Globus pallidus (tissue), 1 donor: ENCODE measurements around the gene DROSHA.
"Not testable (repeated sequence)": the region's sequence is repeated elsewhere in the genome, so short reads cannot be mapped to it uniquely, and the experiment has no call there.

Source experiments
- DNase-seq: peaks from one replicate; pipeline ENCODE4 v3.0.0-alpha.2; 2015; ENCODE audit warnings: low spot score

Gene DROSHA

GRCh38 chr5:31378838-31379237, 153.1 kb downstream of the DROSHA start:
- no peak for DNase-seq

- no peak for DNase-seq
These were observed 153.8 kb downstream of the DROSHA start for GRCh38 chr5:31378136-31378535.

GRCh38 chr5:31377274-31377946, 154.5 kb downstream of the DROSHA start:
- no peak for DNase-seq

DNA sequence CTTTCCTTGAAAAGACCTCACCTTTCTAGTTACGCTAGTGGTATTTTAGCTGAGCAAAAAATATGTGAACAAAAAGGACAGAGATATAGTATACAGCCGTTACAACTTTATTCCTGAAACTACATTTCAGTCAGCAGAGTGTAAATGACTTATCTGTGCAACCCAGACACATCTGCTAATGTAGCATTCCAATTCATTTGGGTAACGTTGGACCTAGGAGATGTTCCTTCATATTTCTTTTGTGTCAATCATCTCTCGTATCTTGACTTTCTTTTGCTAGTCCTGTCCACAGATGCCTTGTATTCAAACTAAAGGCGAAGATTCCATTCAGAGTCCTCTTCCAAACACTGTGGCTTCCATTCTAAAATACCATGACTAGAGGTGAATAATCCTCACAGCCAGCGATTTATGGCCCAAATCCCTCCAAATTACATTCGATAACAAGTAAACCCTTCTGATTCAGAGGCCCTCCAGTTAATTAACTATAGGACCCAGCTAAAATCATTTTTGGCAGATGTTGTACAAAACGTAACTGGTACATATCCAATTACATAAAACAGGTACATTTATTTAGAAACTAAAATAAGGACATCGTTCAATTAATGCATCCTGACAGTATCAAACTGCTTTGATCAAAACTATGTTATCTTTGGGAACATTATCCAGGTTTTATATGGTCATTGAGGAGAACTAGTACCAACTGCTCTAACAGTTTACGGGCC, 155.7 kb downstream of the DROSHA start:
- no peak for DNase-seq

GRCh38 chr5:31372124-31372523, 159.8 kb downstream of the DROSHA start:
- no peak for DNase-seq

- DNase-seq = peak; percentile 4
These were observed 165.0 kb downstream of the DROSHA start for GRCh38 chr5:31366941-31367340.

- no peak for DNase-seq
These were observed 166.1 kb downstream of the DROSHA start for GRCh38 chr5:31365776-31366175.

DNA sequence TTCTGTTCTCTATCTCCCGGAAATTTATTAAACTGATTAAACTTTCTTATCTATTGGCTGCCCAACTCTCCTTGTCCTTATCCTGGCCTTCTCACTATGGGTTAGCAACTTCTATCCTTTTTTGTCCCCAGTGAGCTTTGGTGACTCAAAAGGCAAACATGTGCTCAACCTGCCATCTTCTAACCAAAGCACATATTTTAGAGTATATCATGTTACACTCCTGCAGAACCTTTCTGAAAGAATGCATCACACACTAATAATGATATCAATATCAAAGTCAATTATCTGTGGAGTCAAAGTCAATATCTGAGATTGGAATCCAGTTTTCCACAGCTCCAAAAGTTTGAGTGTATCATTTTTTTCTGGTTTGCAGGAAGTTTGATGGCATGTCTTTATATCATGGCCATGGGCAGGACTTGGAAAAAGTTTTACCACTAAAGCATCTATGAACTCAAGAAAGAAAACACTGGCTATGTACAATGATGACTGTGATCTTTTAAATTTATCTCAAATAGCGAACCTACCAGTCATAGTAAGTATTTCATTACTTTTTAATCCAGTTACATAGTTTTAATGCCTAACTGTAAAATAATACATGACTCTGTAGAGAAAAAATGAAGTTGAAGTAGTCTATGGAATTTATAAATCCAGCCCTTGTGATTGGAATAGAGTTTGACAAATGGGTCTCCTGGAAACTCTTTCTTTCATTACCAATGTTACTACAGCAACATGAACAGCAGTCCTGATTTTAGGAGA, 166.8 kb downstream of the DROSHA start:
- DNase-seq = no peak

DNA sequence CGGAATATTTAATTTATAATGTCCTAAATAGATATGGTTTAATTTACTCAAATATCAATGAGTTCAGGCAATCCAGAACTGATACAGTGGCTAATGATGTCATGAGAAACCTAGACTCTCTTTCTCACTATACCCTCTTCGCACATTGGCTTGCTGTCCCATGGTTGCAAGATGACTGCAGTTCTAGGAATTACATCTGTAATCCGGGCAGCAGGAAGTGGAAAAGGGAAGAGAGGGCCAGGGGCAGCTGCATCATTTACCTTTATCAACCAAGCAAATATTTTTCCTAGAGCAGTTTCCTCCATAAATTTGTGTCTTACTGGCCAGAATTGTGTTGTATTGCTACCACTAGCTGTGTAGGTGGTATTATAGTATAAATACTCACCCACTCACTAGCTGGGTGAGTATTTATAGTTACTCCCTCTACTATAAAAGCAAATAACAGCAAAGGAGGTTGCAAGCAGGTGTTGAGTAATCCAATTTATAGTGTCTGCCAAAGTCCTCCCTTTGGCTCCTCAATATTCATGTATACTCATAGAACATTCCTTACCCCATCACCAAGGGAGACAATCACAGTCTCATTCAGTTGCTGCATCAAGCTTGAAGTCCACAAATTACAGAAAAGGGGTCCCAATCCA, 168.8 kb downstream of the DROSHA start:
- DNase-seq = no peak

- DNase-seq = no peak
These were observed 169.4 kb downstream of the DROSHA start for GRCh38 chr5:31362529-31362900.

DNA sequence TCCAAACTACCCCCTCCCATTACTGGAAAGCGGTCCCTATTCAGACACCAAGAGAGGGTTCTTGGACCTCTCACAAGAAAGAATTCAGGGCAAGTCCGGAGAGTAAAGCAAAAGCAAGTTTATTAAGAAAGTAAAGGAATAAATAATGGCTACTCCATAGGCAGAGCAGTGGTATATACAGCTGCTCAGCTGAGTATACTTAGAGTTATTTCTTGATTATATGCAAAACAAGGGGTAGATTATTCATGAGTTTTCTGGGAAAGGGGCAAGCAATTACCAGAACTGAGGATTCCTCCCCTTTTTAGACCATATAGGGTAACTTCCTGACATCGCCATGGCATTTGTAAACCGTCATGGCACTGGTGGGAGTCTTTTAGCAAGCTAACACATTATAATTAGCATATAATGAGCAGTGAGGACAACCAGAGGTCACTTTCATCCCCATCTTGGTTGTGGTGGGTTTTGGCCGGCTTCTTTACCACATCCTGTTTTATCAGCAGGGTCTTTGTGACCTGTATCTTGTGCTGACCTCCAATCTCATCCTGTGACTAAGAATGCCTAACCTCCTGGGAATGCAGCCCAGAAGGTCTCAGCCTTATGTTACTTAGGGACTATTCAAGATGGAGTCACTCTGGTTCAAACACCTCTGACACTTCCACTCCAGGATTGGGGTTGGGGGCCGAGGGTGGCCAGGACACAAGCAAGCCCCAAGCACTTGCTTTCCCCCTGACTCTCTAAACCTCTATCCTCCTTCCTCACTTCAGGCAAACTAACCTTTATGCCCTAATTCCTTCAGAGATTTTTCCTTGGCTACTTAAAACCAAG, 170.0 kb downstream of the DROSHA start:
- not testable (repeated sequence) for DNase-seq

GRCh38 chr5:31361234-31361633, 170.7 kb downstream of the DROSHA start:
- no peak for DNase-seq

GRCh38 chr5:31359839-31360238, 172.1 kb downstream of the DROSHA start:
- no peak for DNase-seq

DNA sequence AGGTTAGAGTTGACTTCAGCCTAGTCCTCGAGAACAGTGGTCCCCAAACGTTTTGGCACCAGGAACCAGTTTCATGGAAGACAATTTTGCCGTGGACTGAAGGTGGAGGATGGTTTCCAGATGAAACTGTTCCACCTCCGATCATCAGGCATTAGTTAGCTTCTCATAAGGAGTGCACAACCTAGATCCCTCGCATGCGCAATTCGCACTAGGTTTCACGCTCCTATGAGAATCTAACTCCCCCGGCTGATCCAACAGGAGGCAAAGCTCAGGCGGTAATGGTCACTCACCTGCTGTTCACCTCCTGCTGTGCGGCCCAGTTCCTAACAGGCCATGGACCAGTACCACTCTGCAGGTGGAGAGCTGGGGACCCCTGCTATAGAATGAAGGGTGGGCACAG, 174.9 kb downstream of the DROSHA start:
- DNase-seq = no peak

DNA sequence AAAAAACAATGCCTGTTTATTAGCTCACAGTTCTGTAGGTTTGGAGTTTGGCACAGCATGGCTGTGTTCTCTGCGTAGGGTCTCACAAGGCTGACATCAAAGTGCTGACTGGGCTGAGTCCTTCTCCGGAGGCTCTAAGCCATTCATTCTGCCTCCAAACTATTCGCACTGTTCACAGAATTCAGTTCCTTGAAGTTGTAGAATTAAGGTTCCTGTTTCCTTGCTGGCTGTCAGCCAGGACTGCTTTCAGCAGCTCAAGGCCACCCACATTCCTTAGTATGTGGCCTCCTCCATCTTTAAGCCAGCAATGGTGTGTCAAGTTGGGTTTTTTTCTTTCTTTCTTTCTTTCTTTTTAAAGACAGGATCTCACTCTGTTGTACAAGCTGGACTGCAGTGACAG, 176.6 kb downstream of the DROSHA start:
- no peak for DNase-seq
